Tibial nerve (tissue), 4 donors: ENCODE measurements around the gene OVOL2. TPM values are rescaled to one million over a fixed set of nuclear protein-coding genes. Genes with fewer than 3 reads are reported as not detected.

Source experiments
- DNase-seq, 2 donors: peaks; one replicate each; pipeline ENCODE4 v3.0.0-alpha.2; 2019; ENCODE audit warnings: low spot score in 2 of 2
- H3K27ac ChIP-seq, 4 donors: fragments of 200-600 bp; sonication (generic) in 3 of 4; one replicate each; pipeline ENCODE4 v1.5.1; 2017 to 2019; ENCODE audit warnings: mild to moderate bottlenecking in 1 of 4
- H3K27me3 ChIP-seq, 2 donors: fragments of 200-600 bp; sonication (generic) in 1 of 2; one replicate each; pipeline versions ENCODE4 v1.5.1 to v1.6.0; 2017 to 2019
- H3K36me3 ChIP-seq, 3 donors: fragments of 200-600 bp; sonication (generic); one replicate each; pipeline ENCODE4 v1.5.1; 2018 to 2019
- H3K4me1 ChIP-seq, 4 donors: fragments of 200-600 bp; sonication (generic) in 3 of 4; one replicate each; pipeline ENCODE4 v1.5.1; 2017 to 2019
- H3K4me3 ChIP-seq, 4 donors: fragments of 200-600 bp; sonication (generic) in 3 of 4; one replicate each; pipeline ENCODE4 v1.5.1; 2017 to 2019; ENCODE audit warnings: mild to moderate bottlenecking in 1 of 4, moderate library complexity in 1 of 4
- H3K9me3 ChIP-seq, 4 donors: fragments of 200-600 bp; sonication (generic) in 3 of 4; one replicate each; pipeline ENCODE4 v1.5.1; 2017 to 2019
- CTCF ChIP-seq, 5 experiments: fragments of 200-600 bp in 3 of 5; fragments of 450-650 bp in 2 of 5; sonication (generic) in 3 of 5; IDR thresholded peaks; one replicate each; pipeline ENCODE4 v1.5.1; 2016 to 2019; ENCODE audit warnings: antibody characterized with exemption in 5 of 5, mild to moderate bottlenecking in 3 of 5, moderate library complexity in 2 of 5
- EP300 ChIP-seq, 2 donors: sonication (generic); formaldehyde crosslinking; IDR thresholded peaks; one replicate each; pipeline ENCODE4 v1.6.1; 2017; ENCODE audit warnings: antibody characterized with exemption in 2 of 2, mild to moderate bottlenecking in 1 of 2
- POLR2A ChIP-seq, 2 donors: fragments of 450-650 bp; IDR thresholded peaks; one replicate each; pipeline ENCODE4 v1.6.1; 2017; ENCODE audit warnings: antibody characterized with exemption in 2 of 2, mild to moderate bottlenecking in 2 of 2, moderate library complexity in 2 of 2
- WGBS, 2 donors: methylation state at CpG; one replicate each; pipeline ENCODE4 v1.1.5; 2018; 5-methylcytosine and 5-hydroxymethylcytosine counted together
- small RNA-seq: library from RNA; depleted of rRNA; stranded (forward); fragments of <200 nt; gene quantifications from one replicate; pipeline ENCODE3, GENCODE V24; 2016
- total RNA-seq, 4 donors: library from RNA; depleted of rRNA; stranded (reverse); fragments of >200 nt; gene quantifications; one replicate each; pipeline ENCODE4 v1.1.0, GENCODE V29; 2016

The OVOL2 gene
- total RNA-seq, 4 donors from 2014 or later: not detected

- Histone ChIP-seq H3K27me3 (no peaks in the 10 kb centered on the region), H3K4me1 (no peaks in the 10 kb centered on the region), H3K9me3 (no peaks in the 10 kb centered on the region), H3K36me3 (peaks cover 0 to 40% (median 3%) of the 10 kb centered on the region in 3 donors), H3K4me3 (no peak overlapping the region), H3K27ac (no peak overlapping the region)
- WGBS, 2 donors: 83 to 93% methylated on average over 9 to 10 of the region's 10 CpGs
- no peak for DNase-seq
- TF ChIP-seq POLR2A (IDR thresholded peaks at IDR 0.05) (no peak), EP300 (IDR thresholded peaks at IDR 0.05) (no peak), CTCF (IDR thresholded peaks at IDR 0.05) (no peak)
Observed at GRCh38 chr20:17990278-17990972, 67.3 kb downstream of the OVOL2 start.

- H3K9me3 ChIP-seq: no peaks in the 10 kb centered on the region
- H3K27me3 ChIP-seq: no peaks in the 10 kb centered on the region
- 91 to 94% methylated on average over 3 of the region's 3 CpGs for WGBS, 2 donors
- H3K36me3 ChIP-seq: peaks cover 0 to 40% (median 3%) of the 10 kb centered on the region in 3 donors
- no peak overlapping the region for H3K27ac ChIP-seq
- no peaks in the 10 kb centered on the region for H3K4me1 ChIP-seq
- no peak overlapping the region for H3K4me3 ChIP-seq
- TF ChIP-seq POLR2A (IDR thresholded peaks at IDR 0.05) (no peak), CTCF (IDR thresholded peaks at IDR 0.05) (no peak), EP300 (IDR thresholded peaks at IDR 0.05) (no peak)
- no peak for DNase-seq
Observed at GRCh38 chr20:17987988-17988387, 69.7 kb downstream of the OVOL2 start.

- H3K9me3 ChIP-seq: no peaks in the 10 kb centered on the region
- WGBS, 2 donors: 93 to 96% methylated on average over 7 of the region's 7 CpGs
- no peaks in the 10 kb centered on the region for H3K27me3 ChIP-seq
- H3K36me3 ChIP-seq: peaks cover 0 to 36% (median 3%) of the 10 kb centered on the region in 3 donors
- no peak for TF ChIP-seq CTCF (IDR thresholded peaks at IDR 0.05)
- no peak for TF ChIP-seq EP300 (IDR thresholded peaks at IDR 0.05)
- TF ChIP-seq POLR2A (IDR thresholded peaks at IDR 0.05): no peak
- no peak overlapping the region for H3K4me3 ChIP-seq
- H3K27ac ChIP-seq: no peak overlapping the region
- DNase-seq: no peak
- no peaks in the 10 kb centered on the region for H3K4me1 ChIP-seq
Observed at GRCh38 chr20:17985388-17986018, 72.2 kb downstream of the OVOL2 start.

- H3K4me1 ChIP-seq: peaks cover 0 to 31% (median 19%) of the 10 kb centered on the region in 4 donors
- no peaks in the 10 kb centered on the region for H3K27me3 ChIP-seq
Observed at GRCh38 chr20:17976305-17976704, 81.4 kb downstream of the OVOL2 start.

More at GRCh38 chr20:17976305-17976704, 81.4 kb downstream of the OVOL2 start:
- TF ChIP-seq CTCF (IDR thresholded peaks at IDR 0.05): no peak
- no peak for TF ChIP-seq EP300 (IDR thresholded peaks at IDR 0.05)
- TF ChIP-seq POLR2A (IDR thresholded peaks at IDR 0.05): no peak
- Histone ChIP-seq H3K36me3 (peaks cover 0 to 25% (median 0%) of the 10 kb centered on the region in 3 donors), H3K4me3 (no peak overlapping the region), H3K9me3 (no peaks in the 10 kb centered on the region), H3K27ac (no peak overlapping the region)
- 92% methylated on average over 6 of the region's 6 CpGs for WGBS, 2 donors
- no peak for DNase-seq

Small RNAs within 50 kb of the gene (small RNA-seq; reads per million reads assigned to genes)
- not detected for gene RNU7-137P

Other genes with a start within 250 kb of the OVOL2 start
- gene SNX5, start 89.1 kb downstream of the OVOL2 start, total RNA-seq: 100 to 1,000 TPM in 2 of 4 donors, 10 to 100 TPM in 2; 79.8 to 128 (median 100) TPM
- 10 to 100 TPM in 1 of 4 donors, 1 to 10 TPM in 3; 4.6 to 14.7 (median 8.7) TPM for gene MGME1, start 88.9 kb downstream of the OVOL2 start, total RNA-seq
- 10 to 100 TPM; 12.2 to 13.8 (median 13.3) TPM for gene KAT14, start 79.9 kb upstream of the OVOL2 start, total RNA-seq
- 10 to 100 TPM in 2 of 4 donors, 1 to 10 TPM in 2; 5.1 to 17.4 (median 11.0) TPM for gene PET117, start 79.9 kb upstream of the OVOL2 start, total RNA-seq
- gene ZNF133, start 230.6 kb upstream of the OVOL2 start, total RNA-seq: 10 to 100 TPM; 17.3 to 26.4 (median 22.4) TPM